SH-SY5Y (cell line): ENCODE results near the gene ASTN1.

Experiments
- GATA2 ChIP-seq: IDR thresholded peaks from 2 replicates; pipeline ENCODE4 v1.6.1; 2011; ENCODE audit warnings: mild to moderate bottlenecking, low read depth, low read length
- GATA3 ChIP-seq: IDR thresholded peaks from 2 replicates; pipeline ENCODE4 v1.6.1; 2011; ENCODE audit warnings: low read depth, mild to moderate bottlenecking, low read length, moderate library complexity

DNA sequence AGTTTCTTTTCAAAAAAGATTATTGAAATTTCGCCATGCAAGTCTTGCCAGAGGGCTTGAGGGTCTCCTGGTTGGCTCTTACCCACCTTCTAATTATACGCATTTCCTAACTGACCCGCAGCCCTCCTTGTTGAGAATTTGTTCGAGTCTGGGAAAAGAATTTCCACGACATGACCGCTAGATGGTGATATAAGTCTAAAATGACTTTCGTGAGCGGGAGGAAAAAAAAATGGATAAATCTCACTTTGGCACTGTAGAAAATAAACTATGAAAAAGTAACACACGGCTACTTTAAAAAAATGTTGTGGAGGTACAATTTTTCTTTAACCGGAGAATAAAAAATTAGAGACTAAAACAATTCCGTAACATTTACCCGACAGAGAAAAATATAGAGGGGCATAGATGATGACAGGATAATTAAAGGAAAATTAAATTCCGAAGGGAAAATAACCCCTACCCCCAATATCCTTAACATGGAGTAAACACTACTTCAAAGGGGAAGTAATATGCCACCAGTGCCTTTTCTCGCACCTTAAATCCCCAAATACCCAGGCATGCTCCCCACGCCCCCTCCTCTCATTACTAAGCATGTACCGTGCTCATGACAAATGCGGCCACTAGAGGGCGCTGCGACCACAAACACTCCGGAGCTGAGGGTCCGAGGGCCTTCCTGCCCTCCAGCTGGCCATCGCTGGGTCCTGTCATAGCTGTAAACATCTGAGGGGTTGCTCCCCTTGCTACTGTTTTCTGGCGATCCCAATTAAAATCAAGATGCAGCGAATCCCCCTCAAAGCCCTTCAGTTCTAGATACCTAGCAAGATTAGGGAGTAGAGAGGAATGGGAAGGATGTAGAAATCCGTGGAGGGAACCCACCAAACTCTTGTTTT is 266.9 kb downstream of the ASTN1 start:
- no peak for TF ChIP-seq GATA2
- no peak for TF ChIP-seq GATA3
